Right kidney (tissue), 1 donor: Measurements from ENCODE around the gene SNAPC1.
"Not testable (repeated sequence)": the region's sequence is repeated elsewhere in the genome, so short reads cannot be mapped to it uniquely, and the experiment has no call there.

ENCODE experiments used
- DNase-seq: peaks from one replicate; pipeline ENCODE4 v3.0.0-alpha.2; 2016

Gene SNAPC1

DNA sequence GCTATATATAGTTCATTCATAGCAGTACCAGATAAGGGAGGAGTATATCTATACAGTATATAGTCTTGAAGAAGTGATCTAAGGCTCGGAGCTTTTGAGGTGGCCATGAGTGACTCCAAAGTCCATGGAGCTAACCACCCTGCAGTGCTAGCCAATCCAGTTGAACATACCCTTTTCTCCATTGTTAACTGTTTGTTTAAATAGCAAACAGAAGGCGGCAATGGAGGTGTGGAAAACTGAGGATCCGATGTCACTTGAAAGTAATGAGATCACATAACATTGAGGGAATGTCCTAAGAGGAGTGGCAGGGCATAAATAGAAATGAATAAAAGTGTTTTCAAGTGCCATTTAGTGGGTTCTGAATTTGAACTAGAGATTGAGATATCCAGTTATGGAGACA, 12.4 kb upstream of the SNAPC1 start:
- DNase-seq: no peak

DNA sequence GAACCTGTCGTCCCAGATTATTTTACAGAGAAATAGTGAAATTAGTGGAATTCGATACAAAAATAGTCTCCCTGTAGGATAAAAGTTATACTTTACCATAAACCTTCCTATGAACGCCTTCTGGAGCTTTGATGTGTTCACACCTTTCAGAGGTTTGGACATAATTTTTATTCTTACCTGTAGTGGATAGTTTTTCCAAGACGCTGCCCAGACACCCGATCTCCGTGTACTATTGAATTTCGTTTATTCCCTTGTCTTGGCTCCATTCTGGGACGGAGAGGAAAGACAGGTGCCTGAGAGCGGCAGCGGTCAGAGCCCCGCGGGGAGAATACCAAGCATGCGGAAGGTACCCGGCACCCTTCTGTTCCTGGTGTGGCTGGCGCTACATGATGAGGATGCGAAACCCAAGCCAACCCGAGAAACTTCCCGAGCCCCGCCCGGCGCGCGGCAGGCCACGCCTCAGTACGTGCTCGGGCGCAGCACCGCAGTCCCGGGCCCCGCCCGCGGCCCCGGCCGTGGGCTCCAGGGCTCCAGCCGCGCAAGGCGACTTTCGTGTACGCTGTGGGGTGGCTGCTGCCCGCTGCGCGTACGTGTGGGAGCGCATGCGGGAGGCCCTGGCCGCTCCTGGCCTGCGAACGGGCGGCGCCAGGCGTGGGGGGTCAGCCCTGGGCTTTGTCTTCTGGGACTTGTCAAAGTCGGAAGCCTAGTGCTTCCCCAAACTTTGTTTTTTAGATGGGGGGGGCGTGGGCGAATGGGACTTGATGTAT, 11.3 kb upstream of the SNAPC1 start:
- DNase-seq: peak; percentile 82

DNA sequence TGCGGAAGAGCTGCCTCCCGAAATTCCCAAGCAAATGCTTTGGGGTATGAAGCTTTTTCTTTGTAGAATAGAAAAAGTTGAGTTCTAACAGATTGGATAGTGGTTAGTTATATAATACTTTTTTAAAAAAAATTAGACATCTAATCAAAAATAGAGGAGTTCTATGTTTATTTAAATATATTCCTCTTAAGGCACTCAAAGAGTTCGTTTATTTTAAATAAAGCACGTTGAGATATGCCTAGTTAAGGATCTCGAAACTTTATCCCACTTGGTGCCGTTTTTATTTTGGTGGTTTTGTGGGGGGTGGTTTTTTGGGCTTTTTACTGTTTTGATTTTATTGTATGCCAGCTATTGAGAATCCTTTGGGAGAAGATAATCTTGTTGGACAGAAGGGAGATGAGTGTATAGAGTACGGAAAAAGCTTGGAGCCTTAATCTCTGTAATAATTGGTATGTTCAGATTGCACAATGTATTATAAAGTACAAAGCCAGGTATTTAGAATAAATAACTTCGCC, 10.7 kb upstream of the SNAPC1 start:
- DNase-seq: no peak

- DNase-seq: no peak
These were observed 9.6 kb upstream of the SNAPC1 start for GRCh38 chr14:61752626-61753025.

DNA sequence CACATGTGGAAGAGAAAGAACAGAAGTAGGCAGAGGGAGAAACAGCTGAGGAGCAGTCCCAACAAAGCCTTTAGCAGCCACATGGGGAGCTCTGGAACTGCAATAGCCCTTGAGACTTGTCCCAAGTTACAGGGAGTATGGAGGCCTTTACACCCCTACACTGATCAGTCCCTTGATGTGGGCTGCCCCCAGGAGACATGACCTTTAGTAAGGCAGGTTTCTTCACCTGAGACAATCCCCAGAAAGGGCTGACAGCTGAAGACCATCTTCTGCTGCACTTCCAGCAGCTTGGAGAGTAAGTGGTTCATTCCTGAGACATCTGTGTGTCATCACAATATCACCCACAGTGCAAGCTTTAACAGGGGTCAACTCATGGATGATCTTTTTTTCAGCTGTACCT, 8.6 kb upstream of the SNAPC1 start:
- DNase-seq: no peak

DNA sequence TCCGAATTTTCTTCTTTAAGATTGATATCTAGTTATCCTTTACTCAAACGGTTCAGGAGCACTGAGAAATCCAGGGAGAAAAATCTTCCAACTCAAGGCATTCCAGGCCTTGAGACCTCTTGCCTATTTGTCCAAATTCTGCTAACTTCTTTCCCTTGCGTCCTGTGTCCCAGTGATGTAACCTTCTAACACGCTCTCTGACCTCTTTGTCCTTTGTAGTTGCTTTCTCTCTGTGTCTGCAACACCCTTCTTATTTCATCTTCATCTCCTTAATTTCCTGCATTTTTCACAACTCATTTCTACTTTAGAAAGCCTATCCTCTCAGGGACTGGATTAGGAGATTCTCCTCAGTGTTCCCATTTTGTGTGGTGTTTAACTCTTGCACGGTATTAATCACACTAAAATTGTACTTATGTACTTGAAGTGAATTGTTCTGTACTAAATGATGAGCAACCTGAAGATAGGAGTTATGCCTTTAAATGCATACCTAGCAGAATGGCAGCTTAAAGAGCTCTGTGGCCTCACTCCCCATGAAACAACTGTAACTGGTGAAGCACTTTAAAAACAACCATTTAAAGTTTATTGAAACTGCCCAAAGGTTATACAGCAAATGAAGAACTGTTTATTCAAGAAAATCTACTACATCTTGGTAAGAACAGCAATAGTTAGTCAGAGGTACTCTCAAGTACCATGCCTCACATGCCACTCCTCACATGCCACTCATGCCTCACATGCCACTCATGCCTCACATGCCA, 7.4 kb upstream of the SNAPC1 start:
- no peak for DNase-seq

DNA sequence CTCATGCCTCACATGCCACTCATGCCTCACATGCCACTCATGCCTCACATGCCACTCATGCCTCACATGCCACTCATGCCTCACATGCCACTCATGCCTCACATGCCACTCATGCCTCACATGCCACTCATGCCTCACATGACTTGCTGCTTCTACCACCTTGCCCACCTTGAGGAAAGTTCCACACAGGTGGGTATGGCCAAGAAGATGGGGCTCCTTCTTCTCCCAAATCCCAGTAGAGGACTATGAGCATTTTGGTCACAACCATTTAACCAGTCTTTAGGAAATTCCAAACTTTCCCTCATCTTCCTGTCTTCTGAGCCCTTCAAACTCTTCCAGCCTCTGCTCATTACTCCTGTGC, 6.9 kb upstream of the SNAPC1 start:
- not testable (repeated sequence) for DNase-seq

- no peak for DNase-seq
These were observed 6.1 kb upstream of the SNAPC1 start for GRCh38 chr14:61756135-61756534.

- no peak for DNase-seq
These were observed 2.3 kb upstream of the SNAPC1 start for GRCh38 chr14:61759878-61760277.

- DNase-seq: no peak
These were observed 663 bp upstream of the SNAPC1 start for GRCh38 chr14:61761557-61761956.

GRCh38 chr14:61764342-61765122, 2.3 kb downstream of the SNAPC1 start:
- no peak for DNase-seq

DNA sequence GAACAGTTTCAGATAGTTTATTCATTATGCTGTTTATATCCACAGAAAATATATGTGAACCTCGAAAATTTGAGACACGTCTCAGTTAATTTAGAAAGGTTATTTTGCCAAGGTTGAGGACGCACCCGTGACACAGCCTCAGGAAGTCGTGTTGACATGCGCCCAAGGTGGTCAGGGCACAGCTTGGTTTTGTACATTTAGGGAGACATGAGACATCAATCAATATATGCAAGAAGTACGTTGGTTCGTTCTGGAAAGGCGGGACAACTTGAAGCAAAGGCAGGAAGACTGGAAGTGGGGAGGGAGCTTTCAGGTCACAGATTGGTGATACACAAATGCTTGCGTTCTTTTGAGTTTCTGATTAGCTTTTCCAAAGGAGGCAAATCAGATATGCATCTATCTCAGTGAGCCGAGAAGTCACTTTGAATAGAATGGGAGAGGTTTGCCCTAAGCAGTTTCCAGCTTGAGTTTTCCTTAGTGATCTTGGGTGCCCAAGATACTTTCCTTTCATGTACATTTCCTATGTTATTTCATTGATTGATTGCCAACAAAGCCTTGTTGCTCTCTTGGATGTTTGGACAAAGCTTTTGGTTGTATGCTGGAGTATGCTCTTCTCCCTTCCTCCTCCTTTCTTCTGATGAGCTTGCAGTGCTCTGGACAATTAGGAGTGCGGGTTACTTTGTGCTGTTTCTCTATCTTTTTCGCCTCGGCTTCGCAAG, 3.2 kb downstream of the SNAPC1 start:
- DNase-seq: no peak

DNA sequence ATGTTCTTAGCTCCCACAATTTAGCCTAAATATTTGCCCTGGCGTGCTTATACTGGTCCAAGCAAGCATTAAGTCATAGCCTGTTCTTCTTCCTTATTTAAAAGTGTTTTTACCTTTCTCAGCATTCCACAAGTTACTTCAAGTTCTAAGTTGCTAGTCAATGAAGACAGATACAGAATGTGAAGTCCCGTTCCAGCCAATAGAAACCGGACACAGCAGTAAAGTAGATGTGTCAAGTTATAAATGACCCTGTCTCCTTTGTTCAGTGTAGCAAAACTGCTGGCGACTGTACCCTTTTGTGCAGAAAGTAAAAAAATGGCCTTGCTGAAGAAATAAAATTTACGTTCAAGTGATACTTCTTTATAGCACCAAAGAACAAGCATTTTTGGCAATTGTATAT, 3.9 kb downstream of the SNAPC1 start:
- no peak for DNase-seq

DNA sequence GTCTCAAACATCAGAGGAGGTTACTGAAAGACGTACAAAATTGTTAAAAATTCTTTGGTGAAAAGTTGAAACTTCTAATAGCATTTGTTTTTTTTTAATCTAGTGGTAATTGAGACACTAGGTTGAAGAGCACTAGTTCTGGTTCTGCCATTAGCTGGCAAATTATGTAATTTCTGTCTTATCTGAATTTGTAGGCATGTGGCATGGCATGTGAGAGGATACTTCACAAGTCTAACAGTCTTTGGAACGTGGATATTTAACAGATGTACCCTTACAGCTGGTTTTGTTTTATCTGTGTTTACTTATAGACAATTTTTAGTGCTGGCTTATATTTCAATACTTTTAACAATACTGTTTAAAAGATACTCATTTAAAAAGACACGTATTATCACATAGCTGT, 6.0 kb downstream of the SNAPC1 start:
- no peak for DNase-seq

GRCh38 chr14:61769893-61770292, 7.7 kb downstream of the SNAPC1 start:
- no peak for DNase-seq

DNA sequence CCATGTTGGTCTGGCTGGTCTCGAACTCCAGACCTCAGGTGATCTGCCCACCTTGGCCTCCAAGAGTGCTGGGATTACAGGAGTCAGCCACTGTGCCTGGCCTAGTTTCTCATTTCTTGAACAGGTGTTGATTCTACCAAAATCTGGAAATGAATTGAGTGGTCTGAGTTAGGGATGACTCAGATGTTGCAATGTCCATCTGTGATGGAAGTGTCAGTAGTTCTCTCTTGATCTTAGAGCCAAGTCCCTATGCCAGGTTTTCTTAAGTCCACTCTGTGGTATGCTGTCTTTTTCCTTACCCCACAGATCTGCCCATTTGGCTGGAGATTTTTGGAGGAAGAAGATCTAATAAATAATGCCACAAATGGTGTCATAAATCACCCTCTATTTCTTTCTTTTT, 12.6 kb downstream of the SNAPC1 start:
- no peak for DNase-seq

DNA sequence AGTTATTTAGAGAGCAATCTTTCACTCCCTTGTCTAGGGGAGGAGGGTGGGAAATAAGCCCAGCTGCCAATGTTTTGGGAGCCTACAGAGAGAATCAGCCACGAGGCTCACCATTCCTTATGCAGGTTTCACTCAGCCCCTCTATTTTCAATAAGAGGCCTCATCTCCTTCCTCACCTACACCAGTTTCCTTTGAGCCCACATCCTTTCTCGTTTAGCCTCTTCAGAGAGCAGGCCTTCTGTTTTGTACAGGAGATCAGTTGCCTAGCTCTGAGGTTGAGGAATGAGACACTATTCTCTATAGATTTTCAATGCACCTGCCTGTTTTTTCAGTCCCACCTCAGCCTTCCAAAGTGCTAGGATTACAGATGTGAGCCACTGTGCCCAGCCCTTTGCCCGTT, 17.9 kb downstream of the SNAPC1 start:
- DNase-seq: no peak

GRCh38 chr14:61797309-61797708, 35.1 kb downstream of the SNAPC1 start:
- no peak for DNase-seq

DNA sequence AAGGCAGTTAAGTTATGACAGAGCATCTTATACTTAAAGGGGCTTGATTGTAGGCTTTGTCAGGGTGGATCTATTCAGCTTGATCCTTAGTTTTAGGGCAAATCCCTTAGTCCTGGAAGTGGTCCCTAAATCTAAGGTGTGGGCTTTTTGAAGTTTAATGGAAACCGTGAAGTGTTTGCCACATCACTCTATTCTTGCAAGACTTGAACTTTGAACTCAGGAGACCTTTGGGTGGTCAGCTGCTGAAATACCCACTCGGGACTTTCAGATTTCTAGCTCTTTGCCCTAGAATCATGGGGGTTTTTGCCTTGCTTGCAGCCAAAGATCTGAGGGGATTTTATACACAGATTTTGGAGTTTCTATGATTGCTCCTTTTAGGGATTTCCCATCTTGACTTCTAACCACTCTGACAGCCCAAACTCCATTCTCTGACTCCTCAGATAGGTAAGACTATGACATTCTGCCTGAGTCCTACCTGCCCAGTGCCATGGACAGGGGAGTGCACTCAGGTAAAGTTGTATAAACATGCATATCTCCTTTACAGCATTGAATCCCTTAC, 39.9 kb downstream of the SNAPC1 start:
- no peak for DNase-seq

GRCh38 chr14:61803755-61804154, 41.5 kb downstream of the SNAPC1 start:
- no peak for DNase-seq

- no peak for DNase-seq
These were observed 43.2 kb downstream of the SNAPC1 start for GRCh38 chr14:61805451-61805850.

DNA sequence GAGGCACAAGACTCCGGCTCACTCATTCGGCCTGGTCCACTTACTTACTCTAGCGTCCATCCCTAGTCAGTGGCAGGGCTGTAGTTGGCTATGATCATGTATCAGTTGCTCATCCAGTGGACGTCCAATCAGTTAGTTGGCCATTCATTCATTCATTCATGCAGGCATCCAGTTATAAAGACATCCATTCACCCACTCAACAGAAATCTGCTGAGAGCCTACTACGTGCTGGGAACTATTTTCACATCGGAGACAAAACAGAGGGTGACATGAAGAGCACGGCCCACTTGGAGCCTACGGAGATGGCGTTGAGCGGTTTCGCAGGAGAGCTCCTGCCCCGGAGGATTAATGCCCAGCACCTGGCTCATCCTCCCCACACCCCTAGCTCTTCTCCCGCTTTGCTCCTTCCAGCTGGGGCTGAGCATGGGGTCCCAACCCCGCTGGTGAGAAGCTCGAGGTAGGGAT, 49.7 kb downstream of the SNAPC1 start:
- DNase-seq: peak; percentile 15
